Measurements from ENCODE around the gene MKLN1.

DNA sequence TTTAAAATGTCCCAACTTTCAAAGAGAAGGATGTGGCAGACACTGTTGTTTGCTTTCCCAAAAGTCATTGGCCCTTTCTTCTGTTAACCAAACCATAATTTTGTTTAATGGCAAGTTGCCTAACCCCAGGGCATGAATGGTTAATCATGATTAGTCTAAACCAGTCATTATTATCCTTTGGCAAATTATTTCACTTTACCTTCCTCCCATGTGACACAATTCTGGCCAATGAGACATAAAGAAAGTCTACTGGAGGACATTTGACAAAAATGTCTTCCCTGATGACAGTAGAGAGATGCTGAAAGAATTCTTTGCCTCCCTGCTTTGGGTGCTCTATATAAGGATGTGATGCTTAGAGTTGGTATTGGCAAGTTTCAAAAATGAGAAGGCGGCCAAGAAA lies 126.8 kb downstream of the MKLN1 start:
- TF ChIP-seq CTCF (IDR thresholded peaks at IDR 0.05; ENCODE audit: poor library complexity) = no peak
- TF ChIP-seq EZH2 (IDR thresholded peaks at IDR 0.05; ENCODE audit: borderline replicate concordance) = no peak
- no peak for TF ChIP-seq EZH2phosphoT487 (IDR thresholded peaks at IDR 0.05; ENCODE audit: low read depth, severe bottlenecking, unreplicated experiment)
